ENCODE data around the gene F5.

GRCh38 chr1:169510060-169510459, 76.2 kb downstream of the F5 start:
- TF ChIP-seq CTCF (conservative IDR thresholded peaks at IDR 0.05; ENCODE audit: low read length), result no peak
- TF ChIP-seq EZH2phosphoT487 (IDR thresholded peaks at IDR 0.05; ENCODE audit: borderline replicate concordance, low read depth, low read length), result no peak

Measured in OCI-LY7 (cell line).